K562 (cell line): ENCODE results near the gene SIGLEC9. TPM values are rescaled to one million over a fixed set of nuclear protein-coding genes. Genes with fewer than 3 reads are reported as not detected.

Experiments used
- ATAC-seq: fragments of 200-7000 bp; cut with Tn5 transposase; 3 replicates; pipeline ENCODE4 v1.9.1; 2020; ENCODE audit warnings: moderate library complexity
- BruUV-seq: library from RNA; stranded (reverse); fragments of 400-500 nt; replicated peaks from 2 replicates; lab custom pipeline; 2021; lab: Mats Ljungman, UMichigan
- CTCF ChIA-PET: fragments of 300-600 bp; formaldehyde crosslinking; extraction: SDS; loops from one replicate; lab custom pipeline; 2021; ENCODE audit warnings: low intra/inter-chr PET ratio; lab: Yijun Ruan, JAX
- POLR2A ChIA-PET: fragments of 300-600, 350-650 bp; sonication (Branson Sonifier 250); formaldehyde crosslinking; extraction: SDS; loops from one replicate; lab custom pipeline; 2021; ENCODE audit warnings: antibody characterized with exemption, inconsistent platforms; lab: Yijun Ruan, JAX
- DNase-seq, 4 experiments: peaks; one replicate each; pipeline versions ENCODE4 v3.0.0 to v3.0.0-alpha.2; 2011 to 2018; ENCODE audit warnings: low spot score in 3 of 4, mixed read lengths in 3 of 4; ENCODE audit errors: extremely low read depth in 1 of 4
- FAIRE-seq: peaks from 2 replicates; lab custom pipeline; 2011; peaks lifted over from hg19 to GRCh38; lab: Jason Lieb, UNC
- H2AFZ ChIP-seq: 2 replicates; pipeline ENCODE4 v1.6.0; 2011; ENCODE audit warnings: low read depth, low read length, control low read depth, inconsistent platforms
- H3K27ac ChIP-seq: fragments of 200-600 bp; 3 replicates; pipeline ENCODE4 v1.8.0; 2011; ENCODE audit warnings: low read depth, mild to moderate bottlenecking, control low read depth, inconsistent platforms, low read length, moderate library complexity, mixed read lengths; ENCODE audit errors: extremely low read depth
- H3K27me3 ChIP-seq, 2 experiments: fragments of 300-600 bp in 1 of 2; 2 replicates in 1 of 2; 3 replicates in 1 of 2; pipeline versions ENCODE4 v1.6.0 to v1.8.0; 2011; ENCODE audit warnings: inconsistent platforms in 2 of 2, low read length in 2 of 2, mild to moderate bottlenecking in 1 of 2, mixed read lengths in 1 of 2, moderate library complexity in 1 of 2; ENCODE audit not compliant: control insufficient read depth in 2 of 2, insufficient read depth in 2 of 2
- H3K36me3 ChIP-seq: fragments of 300-600 bp; 3 replicates; pipeline ENCODE4 v1.8.0; 2011; ENCODE audit warnings: mild to moderate bottlenecking, low read length, inconsistent platforms; ENCODE audit not compliant: control insufficient read depth, insufficient read depth
- H3K4me1 ChIP-seq, 2 experiments: fragments of 200-600 bp in 1 of 2; replicated peaks in 1 of 2; 2 replicates in 1 of 2; 3 replicates in 1 of 2; pipeline versions ENCODE4 v1.5.1 to v1.8.0; 2011; ENCODE audit warnings: inconsistent platforms in 2 of 2, low read length in 2 of 2, mild to moderate bottlenecking in 1 of 2, mixed read lengths in 1 of 2, moderate library complexity in 1 of 2; ENCODE audit not compliant: control insufficient read depth in 2 of 2, insufficient read depth in 2 of 2
- H3K4me2 ChIP-seq: 2 replicates; pipeline ENCODE4 v1.6.1; 2011; ENCODE audit warnings: low read length, control low read depth, inconsistent platforms, mixed read lengths; ENCODE audit not compliant: insufficient read depth
- H3K4me3 ChIP-seq: fragments of 200-600 bp; sonication (generic), shearing (Covaris generic); 2 replicates; pipeline ENCODE4 v1.5.1; 2016; ENCODE audit warnings: control low read depth, inconsistent platforms
- H3K79me2 ChIP-seq: fragments of 200-600 bp; 3 replicates; pipeline ENCODE4 v1.8.0; 2011; ENCODE audit warnings: low read length, inconsistent platforms; ENCODE audit not compliant: control insufficient read depth, insufficient read depth
- H3K9ac ChIP-seq, 2 experiments: 2 replicates each; pipeline versions ENCODE4 v1.6.0 to v1.6.1; 2011; ENCODE audit warnings: low read depth in 2 of 2, low read length in 2 of 2, control low read depth in 1 of 2, inconsistent platforms in 1 of 2, mild to moderate bottlenecking in 1 of 2, mixed read lengths in 1 of 2; ENCODE audit not compliant: insufficient read depth in 1 of 2
- H3K9me1 ChIP-seq: one replicate; pipeline ENCODE4 v1.6.0; 2011; ENCODE audit warnings: inconsistent platforms, mild to moderate bottlenecking, low read length, moderate library complexity; ENCODE audit not compliant: control insufficient read depth, insufficient read depth
- H3K9me3 ChIP-seq: replicated peaks from 2 replicates; pipeline ENCODE4 v1.5.1; 2011; ENCODE audit warnings: low read depth, low read length, inconsistent platforms; ENCODE audit not compliant: control insufficient read depth, insufficient read depth
- H4K20me1 ChIP-seq: replicated peaks from 2 replicates; pipeline ENCODE4 v1.6.1; 2011; ENCODE audit warnings: low read length, inconsistent platforms, mixed read lengths; ENCODE audit not compliant: control insufficient read depth, insufficient read depth
- NFIC ChIP-seq: fragments of 450-650 bp; IDR thresholded peaks from 2 replicates; pipeline ENCODE4 v1.6.1; 2017; ENCODE audit warnings: mild to moderate bottlenecking, inconsistent platforms
- NFIX ChIP-seq: fragments of 250-450 bp; sonication (Bioruptor Pico); IDR thresholded peaks from 2 replicates; pipeline ENCODE4 v1.4.0; 2020; ENCODE audit warnings: low read depth, mild to moderate bottlenecking, moderate library complexity
- NRF1 ChIP-seq, 2 experiments: fragments of 450-650 bp; IDR thresholded peaks in 1 of 2; conservative IDR thresholded peaks in 1 of 2; 2 replicates each; pipeline ENCODE4 v1.6.1; 2014; ENCODE audit warnings: mild to moderate bottlenecking in 2 of 2
- WGBS: fragments of 100-300 bp; shearing (Covaris generic); methylation state at CpG from one replicate; pipeline ENCODE4 v1.1.6; 2016; ENCODE audit warnings: low coverage, mixed read lengths; ENCODE audit not compliant: insufficient coverage; ENCODE audit errors: missing lambda C conversion rate; 5-methylcytosine and 5-hydroxymethylcytosine counted together
- in situ Hi-C: fragments of 300-500 bp; cut with MboI; formaldehyde crosslinking; loops from 4 replicates; pipeline ENCODE4 v1.15.0; 2018; ENCODE audit warnings: inconsistent platforms, mixed read lengths
- intact Hi-C: fragments of 100-400 bp; cut with micrococcal nuclease; formaldehyde crosslinking; loops from 2 replicates; pipeline ENCODE4 v1.14.2; 2022
- polyA plus RNA-seq, 8 experiments: library from polyadenylated mRNA; depleted of rRNA in 4 of 8; stranded (reverse) in 5 of 8; unstranded in 3 of 8; fragments of >200 nt; fragmentation: Nextera tagmentation in 2 of 8; fragmentation: Illumina TruSeq in 1 of 8; extraction: Ambion mirVana in 2 of 8; extraction: Trizol in 1 of 8; gene quantifications; 2 replicates each; pipeline versions ENCODE4 v1.2.1 to v1.2.3, GENCODE V29; 2011 to 2014; ENCODE audit warnings: inconsistent platforms in 1 of 8, missing spikeins in 1 of 8
- total RNA-seq, 7 experiments: library from RNA; depleted of rRNA in 6 of 7; stranded (reverse); fragments of >200 nt in 6 of 7; fragmentation: Illumina TruSeq in 2 of 7; extraction: Trizol in 2 of 7; gene quantifications; 2 replicates each; pipeline versions ENCODE4 v1.2.1 to v1.2.3, GENCODE V29; 2011 to 2021; ENCODE audit warnings: low replicate concordance in 1 of 7
- TF ChIP-seq, protein P1 (sequence below), 2 experiments: fragments of 450-650 bp in 1 of 2; sonication (generic) in 1 of 2; formaldehyde crosslinking; conservative IDR thresholded peaks; 2 replicates each; pipeline versions ENCODE4 v1.4.0 to v1.8.1; 2020 to 2022; ENCODE audit warnings: mild to moderate bottlenecking in 1 of 2, missing genetic modification reagents in 1 of 2
- TF ChIP-seq, protein P2 (sequence below): fragments of 150-350 bp; conservative IDR thresholded peaks from 2 replicates; pipeline ENCODE4 v1.6.1; 2014; ENCODE audit warnings: low read length

Gene SIGLEC9
- total and polyA plus RNA-seq, 9 of the 15 experiments (the other 6 are each of a cell fraction or from before 2014, with no cell fraction given): 0.09 to 0.34 (median 0.22) TPM; not detected in 4

DNA sequence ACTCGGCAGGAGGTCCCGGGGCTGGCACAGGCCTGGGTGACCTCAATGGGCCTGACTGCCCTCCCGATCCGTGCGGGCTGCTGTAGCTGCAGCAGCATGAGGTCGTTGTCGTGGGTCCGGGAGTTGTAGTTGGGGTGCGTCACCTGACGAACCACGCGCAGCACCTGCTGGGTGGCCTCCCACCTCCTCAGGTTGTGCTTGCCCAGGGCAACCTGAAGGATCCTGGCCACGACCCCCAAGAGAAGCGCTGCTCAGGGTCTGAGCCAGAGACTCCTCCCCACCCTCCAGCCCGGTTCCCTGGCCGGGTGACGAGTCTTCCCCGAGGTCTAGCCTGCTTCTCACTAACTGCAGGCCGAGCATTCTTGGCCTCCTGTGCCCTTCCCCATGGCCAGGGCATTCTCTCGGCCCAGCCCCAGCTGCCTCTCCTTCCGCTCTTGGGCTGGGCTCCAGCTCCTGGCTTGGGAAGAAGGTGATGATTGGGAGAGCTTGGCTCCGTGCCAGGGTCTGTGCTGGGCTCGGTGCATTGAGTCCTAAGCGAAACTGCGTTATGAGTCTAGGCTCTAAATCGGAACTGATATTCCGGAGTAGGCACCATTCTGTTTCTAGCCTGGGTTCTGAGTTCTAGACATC, 45.1 kb upstream of the SIGLEC9 start:
- ChIA-PET CTCF (no interaction called here), POLR2A (interaction anchor here (0.6 kb wide), 1 partner anchor 272 kb away, joined by 3 read pairs; no protein-coding TSS in a partner anchor)
- Histone ChIP-seq H2AFZ (no peak overlapping the region), H3K36me3 (no peaks in the 10 kb centered on the region), H3K79me2 (no peaks in the 10 kb centered on the region), H3K9me1 (no peaks in the 10 kb centered on the region), H4K20me1 (no peaks in the 10 kb centered on the region; the same call in 1 of the 2 replicates), H3K27ac (no peak overlapping the region), H3K4me2 (no peak overlapping the region), H3K9ac (no peak overlapping the region), H3K9me3 (no peaks in the 10 kb centered on the region), H3K4me1 (peaks cover 0 to 7% of the 10 kb centered on the region in 2 experiments; a peak in 2 of 5 replicates), H3K27me3 (peaks cover 16 to 67% of the 10 kb centered on the region in 2 experiments; a peak in 4 of 5 replicates), H3K4me3 (no peak overlapping the region)
- BruUV-seq: no TSS peak
- ATAC-seq: no peak
- intact Hi-C loops: no loop called here
- 20% methylated on average over 27 of the region's 27 CpGs for WGBS
- DNase-seq: no peak
- TF ChIP-seq, protein P1, sequence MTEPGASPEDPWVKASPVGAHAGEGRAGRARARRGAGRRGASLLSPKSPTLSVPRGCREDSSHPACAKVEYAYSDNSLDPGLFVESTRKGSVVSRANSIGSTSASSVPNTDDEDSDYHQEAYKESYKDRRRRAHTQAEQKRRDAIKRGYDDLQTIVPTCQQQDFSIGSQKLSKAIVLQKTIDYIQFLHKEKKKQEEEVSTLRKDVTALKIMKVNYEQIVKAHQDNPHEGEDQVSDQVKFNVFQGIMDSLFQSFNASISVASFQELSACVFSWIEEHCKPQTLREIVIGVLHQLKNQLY (CRISPR knock-in tag; conservative IDR thresholded peaks at IDR 0.05): no peak
- TF ChIP-seq, protein P2, sequence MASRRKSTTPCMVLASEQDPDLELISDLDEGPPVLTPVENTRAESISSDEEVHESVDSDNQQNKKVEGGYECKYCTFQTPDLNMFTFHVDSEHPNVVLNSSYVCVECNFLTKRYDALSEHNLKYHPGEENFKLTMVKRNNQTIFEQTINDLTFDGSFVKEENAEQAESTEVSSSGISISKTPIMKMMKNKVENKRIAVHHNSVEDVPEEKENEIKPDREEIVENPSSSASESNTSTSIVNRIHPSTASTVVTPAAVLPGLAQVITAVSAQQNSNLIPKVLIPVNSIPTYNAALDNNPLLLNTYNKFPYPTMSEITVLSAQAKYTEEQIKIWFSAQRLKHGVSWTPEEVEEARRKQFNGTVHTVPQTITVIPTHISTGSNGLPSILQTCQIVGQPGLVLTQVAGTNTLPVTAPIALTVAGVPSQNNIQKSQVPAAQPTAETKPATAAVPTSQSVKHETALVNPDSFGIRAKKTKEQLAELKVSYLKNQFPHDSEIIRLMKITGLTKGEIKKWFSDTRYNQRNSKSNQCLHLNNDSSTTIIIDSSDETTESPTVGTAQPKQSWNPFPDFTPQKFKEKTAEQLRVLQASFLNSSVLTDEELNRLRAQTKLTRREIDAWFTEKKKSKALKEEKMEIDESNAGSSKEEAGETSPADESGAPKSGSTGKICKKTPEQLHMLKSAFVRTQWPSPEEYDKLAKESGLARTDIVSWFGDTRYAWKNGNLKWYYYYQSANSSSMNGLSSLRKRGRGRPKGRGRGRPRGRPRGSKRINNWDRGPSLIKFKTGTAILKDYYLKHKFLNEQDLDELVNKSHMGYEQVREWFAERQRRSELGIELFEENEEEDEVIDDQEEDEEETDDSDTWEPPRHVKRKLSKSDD: no peak
- peak; percentile 66 for TF ChIP-seq NFIX (CRISPR knock-in tag)
- TF ChIP-seq NRF1 (conservative IDR thresholded peaks at IDR 0.05 in 1 of 2, IDR thresholded peaks at IDR 0.05 in 1 of 2): no peak
- TF ChIP-seq NFIC: peak; percentile 96
- no peak for FAIRE-seq
- in situ Hi-C loops: no loop called here
